Mammary epithelial cell (primary cell): ENCODE results near the gene TGFBI.

ENCODE experiments used
- EZH2 ChIP-seq: IDR thresholded peaks from 2 replicates; pipeline ENCODE4 v1.6.1; 2012; ENCODE audit warnings: low read length, inconsistent platforms, borderline replicate concordance
- TF ChIP-seq, protein P1 (sequence below), 2 donors: IDR thresholded peaks in 1 of 2; conservative IDR thresholded peaks in 1 of 2; 2 replicates each; pipeline ENCODE4 v1.5.1; 2011 to 2012; ENCODE audit warnings: inconsistent platforms in 2 of 2, low read length in 2 of 2, mild to moderate bottlenecking in 2 of 2, control low read depth in 1 of 2, low read depth in 1 of 2; ENCODE audit not compliant: insufficient read depth in 1 of 2; ENCODE audit errors: extremely low read depth in 1 of 2

DNA sequence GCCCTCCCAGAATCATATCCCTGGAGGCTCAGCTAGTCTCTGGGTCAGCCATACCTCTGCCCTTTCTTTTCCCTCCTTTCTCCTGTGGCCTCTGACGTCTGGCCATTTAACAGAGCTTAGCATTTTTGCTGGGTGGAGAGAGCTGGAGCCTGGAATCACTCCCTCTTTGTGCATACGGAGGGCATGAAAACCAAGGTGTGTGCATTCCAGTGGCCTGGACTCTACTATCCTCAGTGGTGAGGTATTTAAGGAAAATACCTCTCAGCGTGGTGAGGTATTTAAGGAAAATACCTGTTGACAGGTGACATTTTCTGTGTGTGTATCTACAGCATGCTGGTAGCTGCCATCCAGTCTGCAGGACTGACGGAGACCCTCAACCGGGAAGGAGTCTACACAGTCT lies 27.5 kb downstream of the TGFBI start:
- TF ChIP-seq, protein P1, sequence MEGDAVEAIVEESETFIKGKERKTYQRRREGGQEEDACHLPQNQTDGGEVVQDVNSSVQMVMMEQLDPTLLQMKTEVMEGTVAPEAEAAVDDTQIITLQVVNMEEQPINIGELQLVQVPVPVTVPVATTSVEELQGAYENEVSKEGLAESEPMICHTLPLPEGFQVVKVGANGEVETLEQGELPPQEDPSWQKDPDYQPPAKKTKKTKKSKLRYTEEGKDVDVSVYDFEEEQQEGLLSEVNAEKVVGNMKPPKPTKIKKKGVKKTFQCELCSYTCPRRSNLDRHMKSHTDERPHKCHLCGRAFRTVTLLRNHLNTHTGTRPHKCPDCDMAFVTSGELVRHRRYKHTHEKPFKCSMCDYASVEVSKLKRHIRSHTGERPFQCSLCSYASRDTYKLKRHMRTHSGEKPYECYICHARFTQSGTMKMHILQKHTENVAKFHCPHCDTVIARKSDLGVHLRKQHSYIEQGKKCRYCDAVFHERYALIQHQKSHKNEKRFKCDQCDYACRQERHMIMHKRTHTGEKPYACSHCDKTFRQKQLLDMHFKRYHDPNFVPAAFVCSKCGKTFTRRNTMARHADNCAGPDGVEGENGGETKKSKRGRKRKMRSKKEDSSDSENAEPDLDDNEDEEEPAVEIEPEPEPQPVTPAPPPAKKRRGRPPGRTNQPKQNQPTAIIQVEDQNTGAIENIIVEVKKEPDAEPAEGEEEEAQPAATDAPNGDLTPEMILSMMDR (conservative IDR thresholded peaks at IDR 0.05 in 1 of 2, IDR thresholded peaks at IDR 0.05 in 1 of 2; ENCODE audit: extremely low read depth in 1 of 2, insufficient read depth in 1 of 2, low read depth in 1 of 2, low read length in 2 of 2) = no peak
- no peak for TF ChIP-seq EZH2
